Liver (tissue), 9 donors: ENCODE results near the gene LYPD8. TPM values are rescaled to one million over a fixed set of nuclear protein-coding genes. Genes with fewer than 3 reads are reported as not detected.

ENCODE experiments used
- DNase-seq: peaks from one replicate; pipeline ENCODE4 v3.0.0-alpha.2; 2017; ENCODE audit warnings: low spot score
- H3K27ac ChIP-seq, 2 donors: one replicate each; pipeline ENCODE4 v1.7.0; 2013; ENCODE audit warnings: inconsistent platforms in 2 of 2, low read length in 2 of 2, control low read depth in 1 of 2, low read depth in 1 of 2, mild to moderate bottlenecking in 1 of 2
- H3K27me3 ChIP-seq, 4 donors: one replicate each; pipeline versions ENCODE4 v1.6.1 to v1.7.0; 2013; ENCODE audit warnings: low read length in 3 of 4, inconsistent platforms in 1 of 4, mild to moderate bottlenecking in 1 of 4, moderate library complexity in 1 of 4; ENCODE audit not compliant: control insufficient read depth in 4 of 4, insufficient read depth in 4 of 4
- H3K36me3 ChIP-seq, 4 donors: one replicate each; pipeline versions ENCODE4 v1.6.1 to v1.7.0; 2013; ENCODE audit warnings: low read length in 3 of 4, mild to moderate bottlenecking in 3 of 4, low read depth in 1 of 4, moderate library complexity in 1 of 4; ENCODE audit not compliant: control insufficient read depth in 4 of 4, insufficient read depth in 3 of 4
- H3K4me1 ChIP-seq, 4 donors: one replicate each; pipeline versions ENCODE4 v1.6.1 to v1.7.0; 2013; ENCODE audit warnings: low read length in 3 of 4, mild to moderate bottlenecking in 3 of 4, moderate library complexity in 1 of 4; ENCODE audit not compliant: control insufficient read depth in 4 of 4, insufficient read depth in 4 of 4
- H3K4me3 ChIP-seq, 3 donors: one replicate each; pipeline versions ENCODE4 v1.6.1 to v1.7.0; 2013; ENCODE audit warnings: low read length in 3 of 3, control low read depth in 1 of 3, low read depth in 1 of 3, mild to moderate bottlenecking in 1 of 3
- H3K9ac ChIP-seq, 2 donors: one replicate each; pipeline ENCODE4 v1.7.0; 2013; ENCODE audit warnings: low read length in 2 of 2, mild to moderate bottlenecking in 2 of 2, moderate library complexity in 2 of 2, control low read depth in 1 of 2, low read depth in 1 of 2
- H3K9me3 ChIP-seq, 4 donors: one replicate each; pipeline versions ENCODE4 v1.6.1 to v1.7.0; 2013; ENCODE audit warnings: low read length in 3 of 4; ENCODE audit not compliant: control insufficient read depth in 4 of 4
- EGR1 ChIP-seq, 2 donors: IDR thresholded peaks; 2 replicates each; pipeline ENCODE4 v1.6.1; 2016 to 2018; ENCODE audit warnings: antibody characterized with exemption in 2 of 2, low read depth in 2 of 2
- FOXA1 ChIP-seq: IDR thresholded peaks from 2 replicates; pipeline ENCODE4 v1.6.1; 2016; ENCODE audit warnings: antibody characterized with exemption
- FOXA2 ChIP-seq: IDR thresholded peaks from 2 replicates; pipeline ENCODE4 v1.6.1; 2016; ENCODE audit warnings: antibody characterized with exemption
- GABPA ChIP-seq, 2 donors: IDR thresholded peaks in 1 of 2; conservative IDR thresholded peaks in 1 of 2; 2 replicates each; pipeline ENCODE4 v1.6.1; 2016; ENCODE audit warnings: antibody characterized with exemption in 2 of 2, mild to moderate bottlenecking in 1 of 2, moderate library complexity in 1 of 2
- HNF4A ChIP-seq, 2 donors: conservative IDR thresholded peaks; 2 replicates each; pipeline ENCODE4 v1.6.1; 2016; ENCODE audit warnings: antibody characterized with exemption in 2 of 2, mild to moderate bottlenecking in 2 of 2
- HNF4G ChIP-seq: IDR thresholded peaks from 2 replicates; pipeline ENCODE4 v1.6.1; 2016; ENCODE audit warnings: antibody characterized with exemption
- NR2F2 ChIP-seq: IDR thresholded peaks from 2 replicates; pipeline ENCODE4 v1.6.1; 2016; ENCODE audit warnings: antibody characterized with exemption
- RAD21 ChIP-seq, 2 donors: IDR thresholded peaks; 2 replicates each; pipeline ENCODE4 v1.6.1; 2016; ENCODE audit warnings: antibody characterized with exemption in 2 of 2, mild to moderate bottlenecking in 2 of 2
- REST ChIP-seq: IDR thresholded peaks from 2 replicates; pipeline ENCODE4 v1.6.1; 2016; ENCODE audit warnings: antibody characterized with exemption, mild to moderate bottlenecking
- SP1 ChIP-seq: IDR thresholded peaks from 2 replicates; pipeline ENCODE4 v1.6.1; 2018; ENCODE audit warnings: antibody characterized with exemption, mild to moderate bottlenecking
- TAF1 ChIP-seq: conservative IDR thresholded peaks from 2 replicates; pipeline ENCODE4 v1.6.1; 2016; ENCODE audit warnings: antibody characterized with exemption, mild to moderate bottlenecking
- YY1 ChIP-seq: IDR thresholded peaks from 2 replicates; pipeline ENCODE4 v1.6.1; 2016; ENCODE audit warnings: antibody characterized with exemption, mild to moderate bottlenecking
- ZBTB33 ChIP-seq: IDR thresholded peaks from 2 replicates; pipeline ENCODE4 v1.6.1; 2016; ENCODE audit warnings: antibody characterized with exemption
- WGBS: extraction: QIAGEN DNeasy Blood & Tissue Kit; methylation state at CpG from one replicate; pipeline ENCODE4 v1.1.7; 2013; 5-methylcytosine and 5-hydroxymethylcytosine counted together
- polyA plus RNA-seq, 2 donors: library from polyadenylated mRNA; stranded (reverse) in 1 of 2; unstranded in 1 of 2; fragments of 200-250 nt in 1 of 2; fragments of >200 nt in 1 of 2; fragmentation: Nextera tagmentation in 1 of 2; extraction: Ambion mirVana in 1 of 2; gene quantifications; one replicate each; pipeline versions ENCODE4 v1.2.1 to v1.2.3, GENCODE V29; 2013 to 2015
- total RNA-seq, 2 donors: library from RNA; depleted of rRNA; stranded (reverse); fragments of >200 nt; gene quantifications; one replicate each; pipeline ENCODE4 v1.2.3, GENCODE V29; 2014
- TF ChIP-seq, protein P1 (sequence below): fragments of 150-350 bp; IDR thresholded peaks from 2 replicates; pipeline ENCODE4 v1.5.1; 2017; ENCODE audit warnings: improper control_type of control experiment, low read depth, low read length; ENCODE audit not compliant: missing input control
- TF ChIP-seq, protein P2 (sequence below): IDR thresholded peaks from 2 replicates; pipeline ENCODE4 v1.6.1; 2016; ENCODE audit warnings: antibody characterized with exemption
- TF ChIP-seq, protein P3 (sequence below): IDR thresholded peaks from 2 replicates; pipeline ENCODE4 v1.6.1; 2016; ENCODE audit warnings: antibody characterized with exemption
- donor health status: healthy.
- donor health status: healthy.
- donor health status: healthy.
- donor health status: healthy.
- donor health status: healthy.

LYPD8 gene
- total and polyA plus RNA-seq, 4 donors, result not detected

- TF ChIP-seq REST, result no peak
- no peak for TF ChIP-seq HNF4G
- TF ChIP-seq, protein P1, sequence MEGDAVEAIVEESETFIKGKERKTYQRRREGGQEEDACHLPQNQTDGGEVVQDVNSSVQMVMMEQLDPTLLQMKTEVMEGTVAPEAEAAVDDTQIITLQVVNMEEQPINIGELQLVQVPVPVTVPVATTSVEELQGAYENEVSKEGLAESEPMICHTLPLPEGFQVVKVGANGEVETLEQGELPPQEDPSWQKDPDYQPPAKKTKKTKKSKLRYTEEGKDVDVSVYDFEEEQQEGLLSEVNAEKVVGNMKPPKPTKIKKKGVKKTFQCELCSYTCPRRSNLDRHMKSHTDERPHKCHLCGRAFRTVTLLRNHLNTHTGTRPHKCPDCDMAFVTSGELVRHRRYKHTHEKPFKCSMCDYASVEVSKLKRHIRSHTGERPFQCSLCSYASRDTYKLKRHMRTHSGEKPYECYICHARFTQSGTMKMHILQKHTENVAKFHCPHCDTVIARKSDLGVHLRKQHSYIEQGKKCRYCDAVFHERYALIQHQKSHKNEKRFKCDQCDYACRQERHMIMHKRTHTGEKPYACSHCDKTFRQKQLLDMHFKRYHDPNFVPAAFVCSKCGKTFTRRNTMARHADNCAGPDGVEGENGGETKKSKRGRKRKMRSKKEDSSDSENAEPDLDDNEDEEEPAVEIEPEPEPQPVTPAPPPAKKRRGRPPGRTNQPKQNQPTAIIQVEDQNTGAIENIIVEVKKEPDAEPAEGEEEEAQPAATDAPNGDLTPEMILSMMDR, result no peak
- TF ChIP-seq TAF1, result no peak
Measured at GRCh38 chr1:248792342-248792741, 36.8 kb upstream of the LYPD8 start (continued).

DNA sequence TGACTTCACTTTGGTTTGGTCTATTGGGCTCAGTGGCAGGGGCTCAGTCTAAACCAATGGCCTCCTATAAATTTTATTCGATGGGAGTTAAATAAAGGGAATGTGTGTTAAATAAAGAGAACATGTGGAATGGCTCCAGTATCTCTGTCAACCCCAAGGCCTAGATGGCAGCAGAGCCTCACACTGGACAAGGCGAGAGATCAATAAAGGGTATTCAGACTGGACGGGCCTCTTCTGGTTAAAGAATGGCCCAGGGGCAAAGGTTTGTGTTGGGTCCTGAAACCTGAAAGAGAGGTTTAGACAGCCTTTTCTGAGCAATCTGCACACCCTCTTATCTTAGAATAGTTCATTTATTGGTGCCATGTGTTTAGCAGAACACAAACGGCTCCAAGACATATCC, 35.5 kb upstream of the LYPD8 start:
- Histone ChIP-seq H3K4me1 (peaks cover 0 to 4% (median 0%) of the 10 kb centered on the region in 4 donors), H3K9ac (no peak overlapping the region), H3K4me3 (no peak overlapping the region), H3K9me3 (no peaks in the 10 kb centered on the region), H3K27ac (no peak overlapping the region), H3K36me3 (no peaks in the 10 kb centered on the region), H3K27me3 (no peaks in the 10 kb centered on the region)
- DNase-seq, result no peak
- WGBS, result 55% methylated on average over 4 of the region's 4 CpGs
- peak; percentile 25 for TF ChIP-seq YY1
- TF ChIP-seq RAD21 (IDR thresholded peaks at IDR 0.05), result peak; percentile 74 to 77
- TF ChIP-seq HNF4A (conservative IDR thresholded peaks at IDR 0.05), result peak; percentile 58 to 68
- TF ChIP-seq, protein P1, result peak; percentile 26
- TF ChIP-seq, protein P2, sequence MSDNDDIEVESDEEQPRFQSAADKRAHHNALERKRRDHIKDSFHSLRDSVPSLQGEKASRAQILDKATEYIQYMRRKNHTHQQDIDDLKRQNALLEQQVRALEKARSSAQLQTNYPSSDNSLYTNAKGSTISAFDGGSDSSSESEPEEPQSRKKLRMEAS, result no peak
- peak; percentile 42 for TF ChIP-seq HNF4G
- TF ChIP-seq FOXA1, result no peak
- TF ChIP-seq, protein P3, sequence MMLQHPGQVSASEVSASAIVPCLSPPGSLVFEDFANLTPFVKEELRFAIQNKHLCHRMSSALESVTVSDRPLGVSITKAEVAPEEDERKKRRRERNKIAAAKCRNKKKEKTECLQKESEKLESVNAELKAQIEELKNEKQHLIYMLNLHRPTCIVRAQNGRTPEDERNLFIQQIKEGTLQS, result no peak
- TF ChIP-seq NR2F2, result no peak

DNA sequence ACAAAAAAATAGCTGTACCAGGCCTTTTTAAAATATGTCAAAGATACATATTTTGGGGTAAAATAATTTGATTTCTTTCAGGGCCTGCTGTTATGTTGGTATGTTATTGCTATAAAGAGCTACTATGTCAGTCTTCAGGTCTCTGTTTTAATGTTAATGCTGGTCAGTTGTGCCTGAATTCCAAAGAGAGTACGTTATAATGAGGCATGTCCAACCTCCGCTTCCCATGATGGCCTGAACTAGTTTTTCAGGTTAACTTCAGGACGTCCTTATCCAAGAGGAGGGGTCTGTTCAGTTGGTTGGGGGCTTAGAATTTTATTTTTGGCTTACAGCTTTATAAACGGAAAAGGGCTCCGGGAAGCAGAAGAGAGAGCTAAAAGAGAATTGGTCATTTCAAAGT, 34.9 kb upstream of the LYPD8 start:
- Histone ChIP-seq H3K27ac (no peak overlapping the region), H3K27me3 (no peaks in the 10 kb centered on the region)
- DNase-seq, result no peak
- no peak for TF ChIP-seq FOXA2
- TF ChIP-seq EGR1 (IDR thresholded peaks at IDR 0.05; ENCODE audit: low read depth in 2 of 2), result no peak
- no peak for TF ChIP-seq SP1
- no peak for TF ChIP-seq REST
- no peak for TF ChIP-seq GABPA (IDR thresholded peaks at IDR 0.05 in 1 of 2, conservative IDR thresholded peaks at IDR 0.05 in 1 of 2)
- no peak for TF ChIP-seq HNF4G
- TF ChIP-seq ZBTB33, result no peak

More for the DNA sequence above, 34.9 kb upstream of the LYPD8 start:
- Histone ChIP-seq H3K4me3 (no peak overlapping the region), H3K9me3 (no peaks in the 10 kb centered on the region), H3K36me3 (no peaks in the 10 kb centered on the region), H3K4me1 (peaks cover 0 to 4% (median 0%) of the 10 kb centered on the region in 4 donors), H3K9ac (no peak overlapping the region)
- WGBS, result 88% methylated on average over 5 of the region's 5 CpGs
